Ecto neural progenitor cell (in vitro differentiated cells): ENCODE data around the gene PLA2G4A.

Experiments
- DNase-seq: peaks from one replicate; pipeline ENCODE4 v3.0.0-alpha.2; 2018; ENCODE audit warnings: low spot score

Gene PLA2G4A

GRCh38 chr1:186828611-186829454 lies at the start of gene PLA2G4A:
TSS of gene PLA2G4A (plus strand) at chr1:186828949. CDS start at chr1:186854355, 25,406 bp downstream.
- no peak for DNase-seq

DNA sequence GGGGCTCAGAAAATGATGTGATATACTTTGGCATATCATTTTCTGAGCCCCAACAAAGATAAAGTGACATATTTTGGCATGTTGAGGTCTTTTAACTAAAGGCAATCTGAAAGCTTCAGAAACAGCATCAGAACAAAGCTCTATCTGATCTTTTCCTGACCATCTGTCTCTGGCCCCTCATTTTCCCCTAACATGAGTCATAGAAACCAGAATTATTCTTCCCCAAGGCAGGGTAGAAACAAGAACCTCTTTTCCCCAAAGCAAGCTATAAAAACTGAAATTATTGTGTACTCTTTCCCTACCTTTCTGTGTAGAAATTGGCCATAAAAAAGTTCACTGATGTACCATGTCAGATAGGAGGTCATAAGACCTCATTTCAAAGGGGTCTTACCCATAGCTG lies 48.7 kb upstream of the PLA2G4A start:
- no peak for DNase-seq

DNA sequence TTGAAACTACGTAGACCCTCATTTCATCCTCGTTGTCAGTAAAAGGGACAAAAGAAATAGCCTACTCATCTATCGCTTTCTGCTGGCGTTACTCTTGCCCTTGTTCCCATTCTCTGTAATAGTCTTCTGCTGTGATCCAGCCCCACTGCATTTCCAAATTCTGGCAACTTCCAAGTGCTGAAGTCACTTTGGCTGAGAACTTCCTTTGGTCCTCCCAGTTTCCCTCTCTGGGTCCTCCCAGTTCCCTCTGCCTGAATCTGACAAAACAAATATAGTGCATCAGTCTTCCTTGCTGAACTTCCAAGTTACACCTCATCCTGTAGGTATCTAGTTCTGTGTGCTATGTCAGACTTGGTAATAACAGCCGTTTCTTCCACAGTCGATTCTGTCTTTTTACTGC lies 47.0 kb upstream of the PLA2G4A start:
- DNase-seq = no peak

DNA sequence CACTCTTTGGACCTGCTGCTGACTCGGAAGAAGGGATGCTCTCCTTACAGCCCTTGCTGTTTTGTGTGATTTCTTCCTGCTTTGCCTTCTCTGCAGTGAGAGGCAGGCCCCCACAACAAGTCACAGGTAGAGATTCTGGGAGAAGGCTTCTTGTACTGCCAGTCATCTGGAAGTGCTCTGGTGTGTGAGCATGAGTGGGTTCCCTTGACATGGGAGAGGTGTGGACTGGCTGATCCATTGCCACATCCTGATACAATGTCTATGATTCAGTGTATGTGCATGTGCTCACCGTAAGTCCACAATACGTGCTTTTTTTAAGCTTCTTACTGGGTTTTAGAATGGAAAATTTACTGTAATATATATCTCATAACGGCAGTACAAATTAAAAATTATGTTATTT lies 46.0 kb upstream of the PLA2G4A start:
- DNase-seq = no peak

DNA sequence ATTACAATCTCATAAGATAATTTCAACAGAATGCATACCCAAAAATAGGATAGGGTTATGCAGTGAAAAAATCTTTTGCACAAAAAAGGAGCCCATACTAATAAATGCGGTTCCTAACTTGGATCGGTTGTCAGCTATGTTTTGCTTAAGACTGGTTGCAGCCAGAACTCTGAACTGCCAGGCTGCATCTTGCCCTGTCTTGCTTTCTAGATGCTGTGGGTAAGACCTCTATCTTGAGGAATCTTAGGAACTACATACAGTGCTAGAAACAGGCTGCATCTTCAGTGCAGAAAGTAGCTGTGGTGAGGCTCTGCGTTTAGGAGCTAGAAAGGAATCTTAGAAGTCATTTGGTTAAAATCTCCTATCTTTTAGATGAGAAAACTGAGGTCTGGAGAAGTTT lies 45.6 kb upstream of the PLA2G4A start:
- DNase-seq = no peak

GRCh38 chr1:186785503-186785902 lies 43.2 kb upstream of the PLA2G4A start:
- no peak for DNase-seq

DNA sequence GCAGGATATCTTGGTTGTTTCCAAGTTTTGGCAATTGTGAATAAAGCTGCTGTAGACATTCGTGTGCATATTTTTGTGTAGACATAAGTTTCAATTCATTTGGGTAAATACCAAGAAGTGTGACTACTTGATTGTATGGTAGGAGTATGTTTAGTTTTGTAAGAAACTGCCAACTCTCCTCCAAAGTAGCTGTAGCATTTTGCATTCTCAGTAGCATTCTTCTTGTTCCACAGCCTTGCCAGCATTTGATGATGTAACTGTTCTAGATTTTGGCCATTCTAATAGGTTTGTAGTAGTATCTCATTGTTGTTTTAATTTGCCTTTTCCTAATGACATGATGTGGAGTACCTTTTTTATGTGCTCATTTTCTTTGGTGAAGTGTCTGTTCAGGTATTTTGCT lies 38.6 kb upstream of the PLA2G4A start:
- DNase-seq = no peak

- DNase-seq = no peak
Observed at GRCh38 chr1:186792870-186793581, 35.7 kb upstream of the PLA2G4A start.

DNA sequence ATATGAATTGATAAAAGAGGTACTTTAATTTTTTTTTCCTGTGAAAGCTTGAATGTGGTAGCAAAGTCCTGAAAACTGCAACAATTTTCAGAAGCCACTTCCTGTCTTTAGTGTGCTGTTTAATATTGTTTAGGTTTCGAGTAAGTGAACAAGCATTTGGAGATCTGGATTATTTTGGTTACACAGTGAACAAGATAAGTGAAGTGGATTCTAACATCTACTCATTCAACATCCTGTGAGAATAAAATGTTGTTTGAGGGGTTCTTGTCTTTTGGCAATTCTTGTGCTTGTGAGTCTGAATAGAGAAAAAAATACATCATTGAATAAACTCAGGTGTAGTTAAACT lies 35.2 kb upstream of the PLA2G4A start:
- no peak for DNase-seq

GRCh38 chr1:186798960-186799688 lies 29.6 kb upstream of the PLA2G4A start:
- DNase-seq = no peak

DNA sequence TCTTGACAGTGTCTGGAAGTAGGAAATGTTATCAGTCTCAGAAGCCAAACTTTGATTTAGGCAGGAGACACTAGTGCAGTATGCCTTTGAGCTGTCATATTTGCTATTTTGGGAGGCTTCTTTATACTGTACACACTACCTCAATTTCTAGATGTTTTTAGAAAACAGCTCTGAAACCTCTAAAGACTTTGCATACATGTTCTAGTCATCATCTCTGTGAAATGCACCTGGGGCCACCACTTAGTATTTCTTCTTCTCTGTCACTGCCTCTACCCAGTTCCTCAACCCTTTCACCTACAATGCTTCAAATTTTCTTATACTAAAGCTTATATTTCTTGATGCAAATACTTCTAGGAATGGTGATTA lies 29.1 kb upstream of the PLA2G4A start:
- no peak for DNase-seq

DNA sequence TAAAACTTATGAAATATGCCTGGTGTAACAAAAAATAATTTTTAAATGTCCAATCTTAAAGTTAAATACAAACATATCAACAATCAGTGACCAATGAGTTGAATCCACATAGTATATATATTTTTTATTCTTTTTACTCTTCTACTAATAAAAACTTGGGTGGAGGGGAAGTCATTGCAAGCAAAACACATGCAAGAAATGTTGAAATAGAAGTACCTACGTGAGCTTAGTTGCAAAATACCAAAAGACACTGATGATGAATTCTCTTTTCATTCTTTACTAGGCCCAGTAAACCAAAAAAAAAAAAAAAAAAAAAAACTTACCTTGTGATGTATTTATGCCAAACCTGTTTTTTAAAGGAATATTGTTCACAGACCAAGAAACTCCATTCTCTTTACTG lies 26.4 kb upstream of the PLA2G4A start:
- no peak for DNase-seq

- no peak for DNase-seq
Observed at GRCh38 chr1:186804679-186805078, 24.1 kb upstream of the PLA2G4A start.

DNA sequence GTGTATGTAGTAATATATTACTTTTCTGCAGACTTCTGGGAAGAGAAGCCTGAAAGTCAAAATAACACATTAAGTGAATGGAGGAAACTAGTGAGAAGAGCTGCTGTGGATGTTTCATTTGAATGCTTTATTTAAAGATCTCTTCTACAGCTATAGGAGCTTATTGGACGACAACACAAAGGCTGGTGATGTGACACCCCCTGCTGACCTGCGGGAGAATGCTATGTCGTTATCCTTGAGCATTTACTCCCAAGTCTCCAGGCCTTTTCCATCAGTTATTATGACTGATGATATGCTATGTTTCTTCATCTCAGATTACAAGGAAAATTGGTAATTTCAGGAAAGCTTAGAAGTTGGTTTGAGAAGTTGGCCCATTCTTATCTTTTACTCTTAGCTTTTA lies 22.3 kb upstream of the PLA2G4A start:
- no peak for DNase-seq

DNA sequence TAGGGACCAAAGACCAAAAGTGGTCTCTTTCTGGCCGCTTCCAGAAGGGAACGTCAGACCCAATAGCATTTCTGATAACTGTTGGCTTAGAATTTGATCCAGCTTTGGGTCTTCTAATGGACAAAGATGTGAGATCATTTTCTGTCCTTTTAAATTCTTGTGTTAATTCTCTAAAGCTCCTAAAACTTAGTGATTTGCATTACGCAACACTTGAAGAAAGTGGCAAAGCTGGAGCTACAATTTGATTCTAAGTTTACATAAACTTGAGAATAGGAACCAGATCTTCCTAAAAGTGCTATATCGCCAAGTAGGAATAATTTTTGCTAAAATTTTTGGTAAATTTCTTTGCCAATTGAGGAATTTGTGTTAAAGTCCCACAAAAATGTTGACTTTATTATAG lies 21.6 kb upstream of the PLA2G4A start:
- no peak for DNase-seq

DNA sequence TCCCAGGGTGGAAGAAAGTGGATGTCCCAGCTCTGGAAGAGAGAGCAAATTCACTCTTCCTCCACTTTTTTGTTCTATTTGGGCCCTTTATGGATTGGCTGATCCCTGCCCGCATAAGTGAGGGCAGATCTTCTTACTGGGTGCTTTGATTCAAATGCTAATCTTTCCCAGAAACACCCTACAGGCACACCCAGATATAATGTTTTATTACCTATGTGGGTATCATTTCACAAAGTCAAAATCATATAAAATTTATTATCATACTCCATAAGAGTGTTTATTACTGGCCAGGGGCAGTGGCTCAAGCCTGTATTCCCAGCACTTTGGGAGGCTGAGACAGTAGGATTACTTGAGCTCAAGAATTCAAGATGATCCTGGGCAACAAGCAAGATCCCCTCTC lies 16.9 kb upstream of the PLA2G4A start:
- DNase-seq = no peak

DNA sequence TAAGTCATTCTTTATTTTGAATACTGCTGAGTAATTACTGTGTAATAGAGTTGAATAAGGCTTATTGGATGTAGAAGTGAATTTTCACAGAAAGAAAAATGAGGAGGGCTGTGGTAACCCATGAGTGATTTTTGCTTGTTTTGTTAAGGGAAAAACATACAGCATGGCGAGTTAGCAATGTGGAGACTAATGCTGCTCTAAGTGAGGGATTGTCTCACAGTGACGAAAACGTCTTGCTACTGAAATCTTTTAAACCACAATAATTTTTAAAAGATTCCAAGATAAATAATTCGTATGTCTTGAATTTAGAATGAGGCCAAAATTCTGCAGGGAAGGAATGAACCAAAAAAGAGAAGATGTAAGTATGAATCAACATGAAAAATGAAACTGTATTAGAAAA lies 16.2 kb upstream of the PLA2G4A start:
- DNase-seq = no peak

DNA sequence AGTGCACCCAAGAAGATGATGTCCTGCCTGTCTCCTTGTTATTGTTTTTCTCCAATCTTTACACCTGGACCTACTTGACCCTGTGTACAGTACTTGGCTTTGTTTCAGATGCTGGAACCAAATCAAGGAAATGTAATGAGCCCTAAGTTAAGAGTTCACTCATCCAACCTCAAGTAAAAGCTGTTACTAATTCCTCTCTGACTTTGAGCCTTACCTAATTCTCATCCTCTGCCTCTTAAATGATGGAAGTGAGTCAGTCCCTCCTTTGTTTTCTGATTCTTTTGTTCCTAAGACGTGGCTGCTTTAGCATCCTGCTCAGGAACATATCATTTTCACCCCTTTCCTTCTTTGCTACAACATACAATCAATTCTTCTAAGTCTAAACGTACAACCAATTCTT lies 15.3 kb upstream of the PLA2G4A start:
- no peak for DNase-seq

DNA sequence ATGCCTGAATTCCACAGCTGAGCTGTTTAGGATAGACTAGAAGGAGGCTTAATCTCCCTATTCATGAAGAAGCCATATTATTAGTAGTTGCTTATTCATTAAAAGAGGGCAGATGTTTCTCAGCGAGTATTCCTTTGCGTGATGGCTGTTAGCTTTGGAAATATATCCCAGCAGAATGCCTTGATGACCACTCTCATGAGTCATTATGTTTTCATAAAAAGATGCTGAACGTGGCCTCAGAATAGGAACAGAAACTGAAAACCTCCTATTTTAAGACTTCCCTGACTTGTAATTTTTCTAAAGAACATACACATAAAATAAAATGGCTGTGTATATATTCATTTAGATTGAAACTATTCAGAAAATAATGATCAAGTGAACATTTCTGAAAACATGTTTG lies 9.6 kb upstream of the PLA2G4A start:
- DNase-seq = no peak

- no peak for DNase-seq
Observed at GRCh38 chr1:186819563-186819962, 9.2 kb upstream of the PLA2G4A start.

- no peak for DNase-seq
Observed at GRCh38 chr1:186829686-186830587, 1.2 kb downstream of the PLA2G4A start.

DNA sequence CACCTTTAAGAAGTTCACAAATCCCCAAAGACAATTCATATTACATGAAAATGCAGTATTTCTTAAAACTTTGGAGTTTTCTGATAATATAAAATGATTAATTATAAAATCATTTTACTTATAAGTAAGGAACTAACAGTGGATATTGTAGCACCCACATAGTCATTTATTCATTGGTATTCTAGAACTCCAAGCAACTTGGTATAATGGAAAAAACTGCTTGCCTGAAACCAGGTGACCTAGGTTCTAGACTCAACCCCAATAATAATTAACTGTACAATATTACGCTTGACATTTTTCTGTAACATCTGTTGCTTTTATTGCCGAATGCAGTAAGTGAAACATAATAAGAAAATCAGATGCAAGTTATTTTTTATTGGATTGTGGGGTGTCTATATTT lies 2.4 kb downstream of the PLA2G4A start:
- DNase-seq = no peak
